ENCODE data around the gene TREM1. TPM values are rescaled to one million over a fixed set of nuclear protein-coding genes. Genes with fewer than 3 reads are reported as not detected.
A peak's percentile ranks its signal among the peaks of the same experiment; 100 is the strongest.

Gene TREM1
- total and polyA plus RNA-seq, 4 experiments from 2014 or later: not detected

DNA sequence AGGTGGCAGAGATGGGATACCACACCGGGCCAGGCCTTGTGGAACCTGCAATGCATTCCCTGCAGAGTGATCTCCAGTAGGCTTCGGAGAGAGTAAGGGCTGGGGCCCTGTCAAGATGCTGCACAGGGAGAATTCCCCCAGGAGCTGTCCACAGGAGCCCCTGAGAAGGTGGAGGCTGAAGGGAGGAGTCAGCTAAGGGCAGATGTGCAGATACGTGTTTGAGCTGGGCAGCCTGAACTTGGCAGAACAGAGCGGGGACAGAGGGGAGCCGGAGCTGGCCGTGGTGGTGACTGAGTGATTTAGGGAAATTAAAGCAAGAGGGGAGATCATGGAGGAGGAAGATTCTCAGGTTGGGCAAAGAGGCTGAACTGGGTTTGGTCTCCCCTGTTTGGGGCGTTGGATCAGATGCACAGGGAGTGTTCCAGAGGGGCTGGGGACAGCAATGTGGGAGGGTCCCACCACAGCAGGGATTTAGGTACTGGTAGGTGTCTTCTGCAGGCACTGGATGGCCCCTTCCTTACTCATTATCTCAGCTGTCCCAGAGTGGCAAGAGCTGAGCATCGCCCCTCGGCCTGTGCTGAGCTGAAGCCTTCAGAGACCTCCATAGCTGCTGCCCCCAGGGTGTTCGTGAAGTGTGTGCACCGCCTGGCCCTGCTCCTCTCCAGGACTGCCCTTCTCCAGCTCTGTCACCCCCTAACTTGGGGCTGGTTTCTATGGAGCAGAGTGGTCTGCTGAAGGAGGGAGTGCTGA lies 45.1 kb upstream of the TREM1 start:
- POLR2A ChIA-PET (ENCODE audit: partially characterized antibody): no interaction called here
- intact Hi-C loops (cut with micrococcal nuclease): no loop called here
- peaks cover 3 to 7% of the 10 kb centered on the region in 2 donors for H3K27me3 Mint-ChIP-seq

GRCh38 chr6:41327177-41327576 lies 40.7 kb upstream of the TREM1 start:
- peaks cover 9 to 12% of the 10 kb centered on the region in 2 donors for H3K27me3 Mint-ChIP-seq
- CTCF ChIA-PET (ENCODE audit: partially characterized antibody): no interaction called here
- no peaks in the 10 kb centered on the region for H3K9me3 Mint-ChIP-seq

More for the DNA sequence above, 45.1 kb upstream of the TREM1 start:
- Histone ChIP-seq H3K4me3 (ENCODE audit: low read length in 2 of 2) (no peak overlapping the region), H3K36me3 (ENCODE audit: insufficient read depth, low read length) (no peaks in the 10 kb centered on the region), H3K27me3 (ENCODE audit: insufficient read depth, low read length) (no peaks in the 10 kb centered on the region), H3K27ac (ENCODE audit: low read depth, low read length) (no peak overlapping the region), H3K4me1 (ENCODE audit: insufficient read depth, low read length) (peaks cover 31% of the 10 kb centered on the region), H3K9me3 (ENCODE audit: control insufficient read depth in 1 of 2, low read length in 2 of 2) (no peaks in the 10 kb centered on the region)
- peaks cover 8 to 38% (median 20%) of the 10 kb centered on the region in 4 donors for H3K4me1 Mint-ChIP-seq
- CTCF ChIA-PET (ENCODE audit: partially characterized antibody): interaction anchor here (1.4 to 5.9 kb wide), 2 partner anchors 12 to 16 kb away, joined by 4 to 43 read pairs; no protein-coding TSS in a partner anchor
- H3K36me3 Mint-ChIP-seq: no peaks in the 10 kb centered on the region
- peak overlapping the region in 1 of 8 donors; percentile 17 for H3K4me3 Mint-ChIP-seq
- peak overlapping the region in 4 of 7 donors; percentile 42 to 68 (median 52) for H3K27ac Mint-ChIP-seq
- no peaks in the 10 kb centered on the region for H3K9me3 Mint-ChIP-seq
- DNase-seq: no peak

GRCh38 chr6:41326092-41326491 lies 39.6 kb upstream of the TREM1 start:
- no peak overlapping the region for H3K27ac Mint-ChIP-seq
- DNase-seq: no peak
- H3K27ac ChIP-seq (ENCODE audit: low read depth, low read length): no peak overlapping the region
- H3K27me3 Mint-ChIP-seq: peaks cover 9 to 12% of the 10 kb centered on the region in 2 donors
- no peaks in the 10 kb centered on the region for H3K36me3 Mint-ChIP-seq
- H3K36me3 ChIP-seq (ENCODE audit: insufficient read depth, low read length): no peaks in the 10 kb centered on the region
- H3K9me3 ChIP-seq (ENCODE audit: control insufficient read depth in 1 of 2, low read length in 2 of 2): no peaks in the 10 kb centered on the region
- CTCF ChIA-PET (ENCODE audit: partially characterized antibody): no interaction called here
- no peaks in the 10 kb centered on the region for H3K4me1 Mint-ChIP-seq
- no peak overlapping the region for H3K4me3 Mint-ChIP-seq
- H3K4me3 ChIP-seq (ENCODE audit: low read length in 2 of 2): no peak overlapping the region
- H3K9me3 Mint-ChIP-seq: no peaks in the 10 kb centered on the region
- H3K4me1 ChIP-seq (ENCODE audit: insufficient read depth, low read length): no peaks in the 10 kb centered on the region
- H3K27me3 ChIP-seq (ENCODE audit: insufficient read depth, low read length): no peaks in the 10 kb centered on the region
- intact Hi-C loops (cut with micrococcal nuclease): no loop called here
- POLR2A ChIA-PET (ENCODE audit: partially characterized antibody): no interaction called here

More at GRCh38 chr6:41327177-41327576, 40.7 kb upstream of the TREM1 start:
- H3K36me3 ChIP-seq (ENCODE audit: insufficient read depth, low read length): no peaks in the 10 kb centered on the region
- POLR2A ChIA-PET (ENCODE audit: partially characterized antibody): no interaction called here
- no peak for DNase-seq
- no peaks in the 10 kb centered on the region for H3K9me3 ChIP-seq (ENCODE audit: control insufficient read depth in 1 of 2, low read length in 2 of 2)
- no peaks in the 10 kb centered on the region for H3K36me3 Mint-ChIP-seq
- no peak overlapping the region for H3K27ac Mint-ChIP-seq
- H3K4me1 ChIP-seq (ENCODE audit: insufficient read depth, low read length): peaks cover 5% of the 10 kb centered on the region
- intact Hi-C loops (cut with micrococcal nuclease): no loop called here
- peaks cover 0 to 4% (median 3%) of the 10 kb centered on the region in 4 donors for H3K4me1 Mint-ChIP-seq
- H3K4me3 Mint-ChIP-seq: no peak overlapping the region
- no peak overlapping the region for H3K4me3 ChIP-seq (ENCODE audit: low read length in 2 of 2)
- H3K27me3 ChIP-seq (ENCODE audit: insufficient read depth, low read length): no peaks in the 10 kb centered on the region
- no peak overlapping the region for H3K27ac ChIP-seq (ENCODE audit: low read depth, low read length)

GRCh38 chr6:41325446-41326066 lies 39.1 kb upstream of the TREM1 start:
- Histone ChIP-seq H3K36me3 (ENCODE audit: insufficient read depth, low read length) (no peaks in the 10 kb centered on the region), H3K9me3 (ENCODE audit: control insufficient read depth in 1 of 2, low read length in 2 of 2) (no peaks in the 10 kb centered on the region), H3K4me3 (ENCODE audit: low read length in 2 of 2) (no peak overlapping the region), H3K27ac (ENCODE audit: low read depth, low read length) (no peak overlapping the region), H3K4me1 (ENCODE audit: insufficient read depth, low read length) (no peaks in the 10 kb centered on the region), H3K27me3 (ENCODE audit: insufficient read depth, low read length) (no peaks in the 10 kb centered on the region)
- ChIA-PET CTCF (ENCODE audit: partially characterized antibody) (no interaction called here), POLR2A (ENCODE audit: partially characterized antibody) (no interaction called here)
- H3K4me1 Mint-ChIP-seq: no peaks in the 10 kb centered on the region
- intact Hi-C loops (cut with micrococcal nuclease): no loop called here
- H3K9me3 Mint-ChIP-seq: no peaks in the 10 kb centered on the region
- H3K36me3 Mint-ChIP-seq: no peaks in the 10 kb centered on the region
- no peak overlapping the region for H3K27ac Mint-ChIP-seq
- DNase-seq: no peak
- H3K27me3 Mint-ChIP-seq: peaks cover 9 to 12% of the 10 kb centered on the region in 2 donors
- no peak overlapping the region for H3K4me3 Mint-ChIP-seq

- Mint-ChIP-seq H3K27me3 (peaks cover 3 to 14% of the 10 kb centered on the region in 2 donors), H3K4me1 (peaks cover 2 to 19% (median 10%) of the 10 kb centered on the region in 4 donors), H3K36me3 (no peaks in the 10 kb centered on the region), H3K27ac (peak overlapping the region in 1 of 7 donors; percentile 37), H3K9me3 (no peaks in the 10 kb centered on the region), H3K4me3 (no peak overlapping the region)
- Histone ChIP-seq H3K27ac (ENCODE audit: low read depth, low read length) (no peak overlapping the region), H3K27me3 (ENCODE audit: insufficient read depth, low read length) (no peaks in the 10 kb centered on the region), H3K36me3 (ENCODE audit: insufficient read depth, low read length) (no peaks in the 10 kb centered on the region), H3K9me3 (ENCODE audit: control insufficient read depth in 1 of 2, low read length in 2 of 2) (no peaks in the 10 kb centered on the region), H3K4me3 (ENCODE audit: low read length in 2 of 2) (no peak overlapping the region), H3K4me1 (ENCODE audit: insufficient read depth, low read length) (peaks cover 7% of the 10 kb centered on the region)
- intact Hi-C loops (cut with micrococcal nuclease): no loop called here
- DNase-seq: no peak
- POLR2A ChIA-PET (ENCODE audit: partially characterized antibody): no interaction called here
- CTCF ChIA-PET (ENCODE audit: partially characterized antibody): interaction anchor here (1.1 to 7.4 kb wide), 7 partner anchors 11 to 154 kb away, joined by 3 to 135 read pairs (median 13); partner anchors contain the start of gene NCR2
Observed at GRCh38 chr6:41321183-41321582, 34.7 kb upstream of the TREM1 start.

- H3K9me3 ChIP-seq (ENCODE audit: control insufficient read depth in 1 of 2, low read length in 2 of 2): no peaks in the 10 kb centered on the region
- H3K4me1 ChIP-seq (ENCODE audit: insufficient read depth, low read length): peaks cover 7% of the 10 kb centered on the region
- ChIA-PET POLR2A (ENCODE audit: partially characterized antibody) (no interaction called here), CTCF (ENCODE audit: partially characterized antibody) (interaction anchor here (0.7 to 7.4 kb wide), 20 partner anchors 9 to 314 kb away, joined by 3 to 135 read pairs (median 4); partner anchors contain the start of gene NCR2)
- Mint-ChIP-seq H3K36me3 (no peaks in the 10 kb centered on the region), H3K4me1 (peaks cover 2 to 19% (median 10%) of the 10 kb centered on the region in 4 donors), H3K4me3 (peak overlapping the region in 7 of 8 donors; percentile 12 to 72 (median 67)), H3K27ac (peak overlapping the region in 3 of 7 donors; percentile 27 to 87 (median 71)), H3K27me3 (peaks cover 5 to 14% of the 10 kb centered on the region in 2 donors), H3K9me3 (no peaks in the 10 kb centered on the region)
- no peaks in the 10 kb centered on the region for H3K27me3 ChIP-seq (ENCODE audit: insufficient read depth, low read length)
- no peaks in the 10 kb centered on the region for H3K36me3 ChIP-seq (ENCODE audit: insufficient read depth, low read length)
- intact Hi-C loops (cut with micrococcal nuclease): loop anchor here (1.0 to 2.0 kb wide), 5 partner anchors 13 to 1970 kb away; partner anchors contain the start of genes NFYA and OARD1
- DNase-seq: peak; percentile 76 to 82 (median 81)
- H3K4me3 ChIP-seq (ENCODE audit: low read length in 2 of 2): peak overlapping the region in 1 of 2 donors; percentile 8
- H3K27ac ChIP-seq (ENCODE audit: low read depth, low read length): no peak overlapping the region
Observed at GRCh38 chr6:41318654-41319565, 32.4 kb upstream of the TREM1 start.

Measured in CD4-positive, alpha-beta memory T cell (primary cell).